Fibroblast of villous mesenchyme (primary cell): ENCODE data around the gene RPL18A. TPM values are rescaled to one million over a fixed set of nuclear protein-coding genes. Genes with fewer than 3 reads are reported as not detected.

Source experiments
- DNase-seq: peaks from one replicate; pipeline ENCODE4 v3.0.0-alpha.2; 2010; ENCODE audit warnings: low read depth
- H3K4me3 ChIP-seq: 2 replicates; pipeline ENCODE4 v1.5.1; 2011; ENCODE audit warnings: low read depth, mild to moderate bottlenecking, low read length
- CTCF ChIP-seq: IDR thresholded peaks from 2 replicates; pipeline ENCODE4 v1.5.1; 2012; ENCODE audit warnings: low read depth, mild to moderate bottlenecking, low read length; ENCODE audit not compliant: insufficient read depth
- total RNA-seq: library from RNA; depleted of rRNA; stranded (reverse); fragments of >200 nt; gene quantifications from 2 replicates; pipeline ENCODE4 v1.2.3, GENCODE V29; 2012

Gene RPL18A
- total RNA-seq, 1 donor: 686 TPM

- H3K4me3 ChIP-seq: peak overlapping the region; percentile 33
- DNase-seq: peak; percentile 74
- no peak for TF ChIP-seq CTCF
These were observed 17.7 kb upstream of the RPL18A start for GRCh38 chr19:17841810-17842662.

GRCh38 chr19:17842663-17843291 lies 16.9 kb upstream of the RPL18A start:
- TF ChIP-seq CTCF: no peak
- no peak for DNase-seq
- H3K4me3 ChIP-seq: peak overlapping the region; percentile 27

GRCh38 chr19:17843292-17843827 lies 16.4 kb upstream of the RPL18A start:
- no peak for TF ChIP-seq CTCF
- no peak overlapping the region for H3K4me3 ChIP-seq
- DNase-seq: no peak

GRCh38 chr19:17843908-17844490 lies 15.7 kb upstream of the RPL18A start:
- TF ChIP-seq CTCF: no peak
- DNase-seq: no peak
- no peak overlapping the region for H3K4me3 ChIP-seq

- no peak overlapping the region for H3K4me3 ChIP-seq
- no peak for DNase-seq
- no peak for TF ChIP-seq CTCF
These were observed 13.6 kb upstream of the RPL18A start for GRCh38 chr19:17846146-17846545.

GRCh38 chr19:17847538-17848366 lies 12.0 kb upstream of the RPL18A start, which contains the start of gene JAK3:
JAK3 (minus strand) TSS chr19:17847982; CDS start chr19:17844417, 3,565 bp downstream.
- H3K4me3 ChIP-seq: peak within 1 kb of the TSS; percentile 54
- no peak for TF ChIP-seq CTCF
- peak; percentile 72 for DNase-seq
